Ishikawa (cell line): ENCODE measurements around the gene PCDHA12.

ENCODE experiments used
- CEBPB ChIP-seq: IDR thresholded peaks from 2 replicates; pipeline ENCODE4 v1.6.1; 2012
- CREB1 ChIP-seq: IDR thresholded peaks from 2 replicates; pipeline ENCODE4 v1.6.1; 2012; ENCODE audit warnings: low read depth
- EGR1 ChIP-seq: IDR thresholded peaks from 2 replicates; pipeline ENCODE4 v1.6.1; 2012
- EP300 ChIP-seq: IDR thresholded peaks from 2 replicates; pipeline ENCODE4 v1.6.1; 2012; ENCODE audit warnings: borderline replicate concordance
- FOXM1 ChIP-seq: IDR thresholded peaks from 2 replicates; pipeline ENCODE4 v1.6.1; 2012; ENCODE audit warnings: low read depth, borderline replicate concordance
- MAX ChIP-seq: IDR thresholded peaks from 2 replicates; pipeline ENCODE4 v1.6.1; 2012
- NFIC ChIP-seq: IDR thresholded peaks from 2 replicates; pipeline ENCODE4 v1.6.1; 2012
- RAD21 ChIP-seq: IDR thresholded peaks from 2 replicates; pipeline ENCODE4 v1.6.1; 2012; ENCODE audit warnings: low read depth
- REST ChIP-seq: IDR thresholded peaks from 2 replicates; pipeline ENCODE4 v1.6.1; 2012; ENCODE audit warnings: low read depth, mild to moderate bottlenecking
- TAF1 ChIP-seq: IDR thresholded peaks from 2 replicates; pipeline ENCODE4 v1.6.1; 2012; ENCODE audit warnings: low read depth, mild to moderate bottlenecking
- TCF12 ChIP-seq: IDR thresholded peaks from 2 replicates; pipeline ENCODE4 v1.6.1; 2012; ENCODE audit warnings: low read depth
- TEAD4 ChIP-seq: IDR thresholded peaks from 2 replicates; pipeline ENCODE4 v1.6.1; 2012
- USF1 ChIP-seq: IDR thresholded peaks from 2 replicates; pipeline ENCODE4 v1.6.1; 2012
- YY1 ChIP-seq: IDR thresholded peaks from 2 replicates; pipeline ENCODE4 v1.6.1; 2012; ENCODE audit warnings: low read depth
- ZBTB7A ChIP-seq: IDR thresholded peaks from 2 replicates; pipeline ENCODE4 v1.6.1; 2012; ENCODE audit warnings: low read depth

Gene PCDHA12

GRCh38 chr5:140835622-140836510, 39.2 kb upstream of the PCDHA12 start:
- TF ChIP-seq EGR1: no peak
- no peak for TF ChIP-seq TCF12
- TF ChIP-seq TAF1: no peak
- TF ChIP-seq REST: no peak
- TF ChIP-seq TEAD4: no peak
- TF ChIP-seq NFIC: no peak
- TF ChIP-seq EP300: no peak
- no peak for TF ChIP-seq USF1
- TF ChIP-seq FOXM1: no peak

GRCh38 chr5:140840978-140841962, 33.8 kb upstream of the PCDHA12 start, which contains the start of gene PCDHA8:
PCDHA8 (plus strand) TSS chr5:140841187; CDS start chr5:140841322, 135 bp downstream.
- TF ChIP-seq RAD21 (peak; percentile 50), YY1 (no peak), TAF1 (no peak), USF1 (no peak), TCF12 (no peak)

- no peak for TF ChIP-seq CREB1
- no peak for TF ChIP-seq MAX
- TF ChIP-seq TAF1: no peak
- TF ChIP-seq RAD21: no peak
- TF ChIP-seq TEAD4: no peak
- no peak for TF ChIP-seq NFIC
- no peak for TF ChIP-seq FOXM1
- no peak for TF ChIP-seq USF1
- TF ChIP-seq REST: no peak
- TF ChIP-seq EGR1: no peak
- TF ChIP-seq YY1: no peak
- TF ChIP-seq ZBTB7A: no peak
- TF ChIP-seq CEBPB: no peak
- TF ChIP-seq EP300: no peak
- no peak for TF ChIP-seq TCF12
These were observed 32.0 kb upstream of the PCDHA12 start for GRCh38 chr5:140842798-140843733.
